ENCODE results near the gene CWC27. TPM values are rescaled to one million over a fixed set of nuclear protein-coding genes. Genes with fewer than 3 reads are reported as not detected.

CWC27 gene
- polyA plus RNA-seq, 4 donors: 7.0 to 21.3 (median 14.8) TPM

GRCh38 chr5:65018763-65019162 is 250.0 kb downstream of the CWC27 start:
- no peaks in the 10 kb centered on the region for H3K36me3 ChIP-seq (ENCODE audit: control insufficient read depth in 3 of 3, insufficient read depth in 2 of 3, low read depth in 1 of 3, low read length in 3 of 3)
- FAIRE-seq (no peak), DNase-seq (no peak)

GRCh38 chr5:65020492-65020891 is 251.8 kb downstream of the CWC27 start:
- Histone ChIP-seq H3K36me3 (ENCODE audit: control insufficient read depth in 3 of 3, insufficient read depth in 2 of 3, low read depth in 1 of 3, low read length in 3 of 3) (no peaks in the 10 kb centered on the region), H3K4me1 (ENCODE audit: control insufficient read depth in 3 of 3, insufficient read depth in 2 of 3, low read depth in 1 of 3, low read length in 2 of 3) (no peaks in the 10 kb centered on the region), H3K9me3 (ENCODE audit: control insufficient read depth in 2 of 2, insufficient read depth in 1 of 2, low read depth in 1 of 2, low read length in 1 of 2) (no peaks in the 10 kb centered on the region), H3K27ac (ENCODE audit: low read depth in 1 of 3, low read length in 2 of 3) (no peak overlapping the region), H3K4me3 (ENCODE audit: low read depth in 1 of 3, low read length in 3 of 3) (no peak overlapping the region), H3K27me3 (ENCODE audit: control insufficient read depth in 3 of 3, insufficient read depth in 3 of 3, low read length in 3 of 3) (no peaks in the 10 kb centered on the region)
- no peak for DNase-seq
- FAIRE-seq: no peak

More at GRCh38 chr5:65018763-65019162, 250.0 kb downstream of the CWC27 start:
- Histone ChIP-seq H3K4me1 (ENCODE audit: control insufficient read depth in 3 of 3, insufficient read depth in 2 of 3, low read depth in 1 of 3, low read length in 2 of 3) (no peaks in the 10 kb centered on the region), H3K4me3 (ENCODE audit: low read depth in 1 of 3, low read length in 3 of 3) (no peak overlapping the region), H3K27ac (ENCODE audit: low read depth in 1 of 3, low read length in 2 of 3) (no peak overlapping the region), H3K9me3 (ENCODE audit: control insufficient read depth in 2 of 2, insufficient read depth in 1 of 2, low read depth in 1 of 2, low read length in 1 of 2) (no peaks in the 10 kb centered on the region), H3K27me3 (ENCODE audit: control insufficient read depth in 3 of 3, insufficient read depth in 3 of 3, low read length in 3 of 3) (no peaks in the 10 kb centered on the region)
- 96 to 100% (median 98%) methylated on average over 2 of the region's 2 CpGs for WGBS, 3 donors

DNA sequence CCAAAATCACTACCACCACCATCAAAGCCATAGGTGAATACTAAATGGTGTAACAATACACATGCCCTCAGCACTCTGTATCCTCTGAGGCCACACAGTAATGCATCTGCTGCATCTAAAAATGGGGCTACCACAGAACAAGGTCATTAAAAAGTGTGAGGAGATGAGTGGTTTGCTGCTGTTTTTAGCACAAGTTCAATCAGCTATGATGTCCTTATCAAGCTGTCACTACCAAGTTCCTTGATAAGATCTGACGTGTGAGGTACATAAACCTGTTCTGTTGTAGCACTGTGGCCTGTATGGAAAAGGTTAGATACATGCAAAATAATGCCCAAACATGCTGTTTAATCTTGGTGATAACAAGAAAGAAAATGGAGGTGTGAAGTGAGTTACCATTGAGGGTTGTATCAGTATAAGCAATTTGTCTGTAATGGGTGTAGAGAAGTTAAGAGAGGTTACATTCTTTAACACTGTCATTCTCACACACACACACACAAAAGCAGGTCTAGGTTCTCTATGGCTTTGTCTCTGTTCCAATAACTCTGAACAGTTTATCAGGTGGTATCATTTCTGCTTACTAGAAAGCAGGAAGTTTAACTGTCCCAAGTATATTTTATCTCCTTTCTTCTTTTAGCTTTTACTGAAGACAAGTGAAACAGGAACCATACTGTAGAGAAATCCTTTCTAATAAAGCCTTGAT is 252.9 kb downstream of the CWC27 start:
- H3K4me1 ChIP-seq (ENCODE audit: control insufficient read depth in 3 of 3, insufficient read depth in 2 of 3, low read depth in 1 of 3, low read length in 2 of 3): no peaks in the 10 kb centered on the region
- H3K9me3 ChIP-seq (ENCODE audit: control insufficient read depth in 2 of 2, insufficient read depth in 1 of 2, low read depth in 1 of 2, low read length in 1 of 2): no peaks in the 10 kb centered on the region
- WGBS, 3 donors: 15 to 54% (median 25%) methylated on average over 1 of the region's 1 CpG
- no peaks in the 10 kb centered on the region for H3K36me3 ChIP-seq (ENCODE audit: control insufficient read depth in 3 of 3, insufficient read depth in 2 of 3, low read depth in 1 of 3, low read length in 3 of 3)
- H3K27ac ChIP-seq (ENCODE audit: low read depth in 1 of 3, low read length in 2 of 3): no peak overlapping the region
- DNase-seq (no peak), FAIRE-seq (no peak)
- H3K27me3 ChIP-seq (ENCODE audit: control insufficient read depth in 3 of 3, insufficient read depth in 3 of 3, low read length in 3 of 3): no peaks in the 10 kb centered on the region
- H3K4me3 ChIP-seq (ENCODE audit: low read depth in 1 of 3, low read length in 3 of 3): no peak overlapping the region

DNA sequence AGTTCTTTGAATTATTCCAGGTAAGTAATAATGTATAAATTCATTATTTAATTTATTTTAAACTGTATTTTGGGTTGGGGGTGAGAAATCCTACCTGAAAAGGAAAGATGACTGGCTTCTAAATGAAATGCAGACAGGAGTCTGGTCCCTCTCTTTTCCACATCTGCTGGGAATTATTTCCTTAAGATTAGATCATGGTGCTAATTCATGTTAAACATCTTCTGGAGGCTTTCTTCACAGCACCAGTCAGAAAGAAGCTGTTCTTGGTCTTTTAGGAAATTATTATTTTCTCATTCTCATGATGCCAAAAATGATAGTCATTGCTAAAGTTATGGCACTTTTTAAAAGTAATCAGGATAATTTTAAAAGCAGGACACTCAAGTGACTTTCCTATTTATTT is 254.2 kb downstream of the CWC27 start:
- H3K36me3 ChIP-seq (ENCODE audit: control insufficient read depth in 3 of 3, insufficient read depth in 2 of 3, low read depth in 1 of 3, low read length in 3 of 3): no peaks in the 10 kb centered on the region
- no peaks in the 10 kb centered on the region for H3K9me3 ChIP-seq (ENCODE audit: control insufficient read depth in 2 of 2, insufficient read depth in 1 of 2, low read depth in 1 of 2, low read length in 1 of 2)
- no peak overlapping the region for H3K4me3 ChIP-seq (ENCODE audit: low read depth in 1 of 3, low read length in 3 of 3)
- no peaks in the 10 kb centered on the region for H3K4me1 ChIP-seq (ENCODE audit: control insufficient read depth in 3 of 3, insufficient read depth in 2 of 3, low read depth in 1 of 3, low read length in 2 of 3)
- no peaks in the 10 kb centered on the region for H3K27me3 ChIP-seq (ENCODE audit: control insufficient read depth in 3 of 3, insufficient read depth in 3 of 3, low read length in 3 of 3)
- no peak for DNase-seq
- no peak overlapping the region for H3K27ac ChIP-seq (ENCODE audit: low read depth in 1 of 3, low read length in 2 of 3)
- no peak for FAIRE-seq

GRCh38 chr5:65024681-65025080 is 256.0 kb downstream of the CWC27 start:
- no peak overlapping the region for H3K27ac ChIP-seq (ENCODE audit: low read depth in 1 of 3, low read length in 2 of 3)
- H3K4me3 ChIP-seq (ENCODE audit: low read depth in 1 of 3, low read length in 3 of 3): no peak overlapping the region
- no peaks in the 10 kb centered on the region for H3K27me3 ChIP-seq (ENCODE audit: control insufficient read depth in 3 of 3, insufficient read depth in 3 of 3, low read length in 3 of 3)
- no peaks in the 10 kb centered on the region for H3K36me3 ChIP-seq (ENCODE audit: control insufficient read depth in 3 of 3, insufficient read depth in 2 of 3, low read depth in 1 of 3, low read length in 3 of 3)
- FAIRE-seq: no peak
- WGBS, 3 donors: 85 to 91% (median 86%) methylated on average over 1 of the region's 1 CpG
- no peak for DNase-seq
- no peaks in the 10 kb centered on the region for H3K4me1 ChIP-seq (ENCODE audit: control insufficient read depth in 3 of 3, insufficient read depth in 2 of 3, low read depth in 1 of 3, low read length in 2 of 3)
- H3K9me3 ChIP-seq (ENCODE audit: control insufficient read depth in 2 of 2, insufficient read depth in 1 of 2, low read depth in 1 of 2, low read length in 1 of 2): no peaks in the 10 kb centered on the region

GRCh38 chr5:65026816-65027548 is 258.3 kb downstream of the CWC27 start:
- Histone ChIP-seq H3K4me3 (ENCODE audit: low read depth in 1 of 3, low read length in 3 of 3) (no peak overlapping the region), H3K9me3 (ENCODE audit: control insufficient read depth in 2 of 2, insufficient read depth in 1 of 2, low read depth in 1 of 2, low read length in 1 of 2) (no peaks in the 10 kb centered on the region), H3K36me3 (ENCODE audit: control insufficient read depth in 3 of 3, insufficient read depth in 2 of 3, low read depth in 1 of 3, low read length in 3 of 3) (no peaks in the 10 kb centered on the region), H3K27me3 (ENCODE audit: control insufficient read depth in 3 of 3, insufficient read depth in 3 of 3, low read length in 3 of 3) (no peaks in the 10 kb centered on the region), H3K4me1 (ENCODE audit: control insufficient read depth in 3 of 3, insufficient read depth in 2 of 3, low read depth in 1 of 3, low read length in 2 of 3) (no peaks in the 10 kb centered on the region), H3K27ac (ENCODE audit: low read depth in 1 of 3, low read length in 2 of 3) (no peak overlapping the region)
- no peak for FAIRE-seq
- WGBS, 3 donors: 68 to 77% (median 72%) methylated on average over 3 of the region's 3 CpGs
- DNase-seq: no peak

- no peaks in the 10 kb centered on the region for H3K36me3 ChIP-seq (ENCODE audit: control insufficient read depth in 3 of 3, insufficient read depth in 2 of 3, low read depth in 1 of 3, low read length in 3 of 3)
- no peaks in the 10 kb centered on the region for H3K9me3 ChIP-seq (ENCODE audit: control insufficient read depth in 2 of 2, insufficient read depth in 1 of 2, low read depth in 1 of 2, low read length in 1 of 2)
- no peak overlapping the region for H3K27ac ChIP-seq (ENCODE audit: low read depth in 1 of 3, low read length in 2 of 3)
- no peak for DNase-seq
- no peaks in the 10 kb centered on the region for H3K27me3 ChIP-seq (ENCODE audit: control insufficient read depth in 3 of 3, insufficient read depth in 3 of 3, low read length in 3 of 3)
- no peak for FAIRE-seq
- 80 to 96% (median 88%) methylated on average over 1 of the region's 1 CpG for WGBS, 3 donors
- no peaks in the 10 kb centered on the region for H3K4me1 ChIP-seq (ENCODE audit: control insufficient read depth in 3 of 3, insufficient read depth in 2 of 3, low read depth in 1 of 3, low read length in 2 of 3)
- H3K4me3 ChIP-seq (ENCODE audit: low read depth in 1 of 3, low read length in 3 of 3): no peak overlapping the region
These were observed 260.4 kb downstream of the CWC27 start for GRCh38 chr5:65029178-65029577.

- no peak for FAIRE-seq
- no peaks in the 10 kb centered on the region for H3K36me3 ChIP-seq (ENCODE audit: control insufficient read depth in 3 of 3, insufficient read depth in 2 of 3, low read depth in 1 of 3, low read length in 3 of 3)
- DNase-seq: no peak
These were observed 261.3 kb downstream of the CWC27 start for GRCh38 chr5:65030056-65030455.

DNA sequence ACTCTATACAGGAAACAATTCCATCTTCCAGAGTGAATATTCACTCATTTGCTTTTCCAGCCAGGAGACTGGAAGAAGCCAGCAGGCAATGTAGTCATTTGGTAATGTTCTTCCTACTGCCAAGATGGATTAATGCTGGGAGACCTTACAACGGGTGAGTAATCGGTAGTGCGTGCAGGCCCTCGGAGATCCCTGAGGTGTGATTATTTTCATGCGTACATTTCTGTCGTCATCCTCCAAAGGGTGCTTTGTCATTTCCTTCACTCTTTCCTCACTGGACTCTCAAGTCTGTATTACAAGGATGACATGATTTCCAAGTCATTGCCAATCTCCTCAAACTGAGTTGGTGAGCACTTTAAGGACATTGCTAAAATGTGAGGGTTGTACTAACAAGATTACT is 263.5 kb downstream of the CWC27 start:
- no peak for FAIRE-seq
- H3K27me3 ChIP-seq (ENCODE audit: control insufficient read depth in 3 of 3, insufficient read depth in 3 of 3, low read length in 3 of 3): no peaks in the 10 kb centered on the region
- no peak overlapping the region for H3K4me3 ChIP-seq (ENCODE audit: low read depth in 1 of 3, low read length in 3 of 3)
- 91 to 95% (median 92%) methylated on average over 6 of the region's 6 CpGs for WGBS, 3 donors
- no peaks in the 10 kb centered on the region for H3K9me3 ChIP-seq (ENCODE audit: control insufficient read depth in 2 of 2, insufficient read depth in 1 of 2, low read depth in 1 of 2, low read length in 1 of 2)
- no peak overlapping the region for H3K27ac ChIP-seq (ENCODE audit: low read depth in 1 of 3, low read length in 2 of 3)
- no peaks in the 10 kb centered on the region for H3K36me3 ChIP-seq (ENCODE audit: control insufficient read depth in 3 of 3, insufficient read depth in 2 of 3, low read depth in 1 of 3, low read length in 3 of 3)
- DNase-seq: no peak
- peaks cover 0 to 5% (median 2%) of the 10 kb centered on the region in 3 donors for H3K4me1 ChIP-seq (ENCODE audit: control insufficient read depth in 3 of 3, insufficient read depth in 2 of 3, low read depth in 1 of 3, low read length in 2 of 3)

More at GRCh38 chr5:65030056-65030455, 261.3 kb downstream of the CWC27 start:
- H3K9me3 ChIP-seq (ENCODE audit: control insufficient read depth in 2 of 2, insufficient read depth in 1 of 2, low read depth in 1 of 2, low read length in 1 of 2): no peaks in the 10 kb centered on the region
- H3K4me1 ChIP-seq (ENCODE audit: control insufficient read depth in 3 of 3, insufficient read depth in 2 of 3, low read depth in 1 of 3, low read length in 2 of 3): peaks cover 0 to 4% (median 2%) of the 10 kb centered on the region in 3 donors
- no peaks in the 10 kb centered on the region for H3K27me3 ChIP-seq (ENCODE audit: control insufficient read depth in 3 of 3, insufficient read depth in 3 of 3, low read length in 3 of 3)
- no peak overlapping the region for H3K4me3 ChIP-seq (ENCODE audit: low read depth in 1 of 3, low read length in 3 of 3)
- no peak overlapping the region for H3K27ac ChIP-seq (ENCODE audit: low read depth in 1 of 3, low read length in 2 of 3)

Data from small intestine (tissue), 7 donors.